H1 (cell line): ENCODE measurements around the gene MAP4K1. TPM values are rescaled to one million over a fixed set of nuclear protein-coding genes. Genes with fewer than 3 reads are reported as not detected.

Experiments
- CTCF ChIA-PET: fragments of 300-600 bp; sonication (Branson Sonifier 250); formaldehyde crosslinking; loops from one replicate; lab custom pipeline; 2021; ENCODE audit not compliant: partially characterized antibody; lab: Charles Lee
- POLR2A ChIA-PET: fragments of 300-600 bp; sonication (Branson Sonifier 250); formaldehyde crosslinking; loops from one replicate; lab custom pipeline; 2021; ENCODE audit warnings: inconsistent platforms; ENCODE audit not compliant: partially characterized antibody; lab: Charles Lee
- DNase-seq, 2 experiments: peaks; one replicate each; pipeline versions ENCODE4 v3.0.0 to v3.0.0-alpha.2; 2010 to 2022; ENCODE audit warnings: low spot score in 2 of 2, low read depth in 1 of 2, mixed read lengths in 1 of 2
- FAIRE-seq: peaks from 2 replicates; lab custom pipeline; 2011; peaks lifted over from hg19 to GRCh38; lab: Jason Lieb, UNC
- H2AFZ ChIP-seq: 2 replicates; pipeline ENCODE4 v1.8.1; 2012; ENCODE audit warnings: low read length, inconsistent platforms
- H2AK5ac ChIP-seq: 2 replicates; pipeline ENCODE4 v1.6.1; 2013; ENCODE audit warnings: low read depth, low read length
- H2BK120ac ChIP-seq: replicated peaks from 2 replicates; pipeline ENCODE3; 2013; ENCODE audit warnings: low read depth, low read length, inconsistent platforms
- H2BK12ac ChIP-seq: 2 replicates; pipeline ENCODE4 v1.6.1; 2013; ENCODE audit warnings: low read depth, low read length
- H2BK15ac ChIP-seq: 2 replicates; pipeline ENCODE4 v1.6.1; 2013; ENCODE audit warnings: low read length
- H2BK20ac ChIP-seq: 2 replicates; pipeline ENCODE4 v1.6.1; 2013; ENCODE audit warnings: low read length
- H2BK5ac ChIP-seq: 2 replicates; pipeline ENCODE4 v1.6.1; 2013; ENCODE audit warnings: low read depth, low read length
- H3K14ac ChIP-seq: 2 replicates; pipeline ENCODE4 v1.6.1; 2013; ENCODE audit warnings: inconsistent platforms; ENCODE audit not compliant: insufficient read length
- H3K18ac ChIP-seq: 2 replicates; pipeline ENCODE4 v1.6.1; 2013; ENCODE audit warnings: low read length; ENCODE audit errors: extremely low read depth
- H3K23ac ChIP-seq: 2 replicates; pipeline ENCODE4 v1.6.1; 2013; ENCODE audit warnings: inconsistent platforms; ENCODE audit not compliant: insufficient read length
- H3K23me2 ChIP-seq: 2 replicates; pipeline ENCODE4 v1.6.1; 2013; ENCODE audit warnings: low read depth, low read length
- H3K27ac ChIP-seq: 2 replicates; pipeline ENCODE4 v1.6.1; 2011; ENCODE audit warnings: low read depth, low read length, inconsistent platforms
- H3K27me3 ChIP-seq, 4 experiments: replicated peaks in 1 of 4; 1 replicate in 1 of 4; 2 replicates in 3 of 4; pipeline versions ENCODE4 v1.6.1 to v1.8.1; 2011 to 2013; ENCODE audit warnings: low read length in 3 of 4, mild to moderate bottlenecking in 3 of 4, inconsistent platforms in 2 of 4, mixed read lengths in 2 of 4, moderate library complexity in 1 of 4; ENCODE audit not compliant: control insufficient read depth in 3 of 4, insufficient read depth in 3 of 4; ENCODE audit errors: extremely low read depth in 1 of 4
- H3K36me3 ChIP-seq, 4 experiments: 2 replicates each; pipeline versions ENCODE4 v1.6.1 to v1.8.1; 2011 to 2013; ENCODE audit warnings: mild to moderate bottlenecking in 4 of 4, low read length in 3 of 4, moderate library complexity in 2 of 4, control low read depth in 1 of 4, inconsistent platforms in 1 of 4; ENCODE audit not compliant: insufficient read depth in 4 of 4, control insufficient read depth in 2 of 4
- H3K4ac ChIP-seq: replicated peaks from 2 replicates; pipeline ENCODE3; 2013; ENCODE audit warnings: low read length, low read depth, mixed read lengths, inconsistent platforms; ENCODE audit not compliant: insufficient read length
- H3K4me1 ChIP-seq, 4 experiments: replicated peaks in 1 of 4; 1 replicate in 1 of 4; 2 replicates in 3 of 4; pipeline versions ENCODE4 v1.6.1 to v1.8.1; 2011 to 2013; ENCODE audit warnings: low read length in 3 of 4, inconsistent platforms in 2 of 4, mixed read lengths in 1 of 4; ENCODE audit not compliant: insufficient read depth in 4 of 4, control insufficient read depth in 3 of 4
- H3K4me2 ChIP-seq, 2 experiments: 2 replicates each; pipeline versions ENCODE4 v1.6.1 to v1.8.1; 2011 to 2013; ENCODE audit warnings: low read depth in 2 of 2, low read length in 2 of 2, control low read depth in 1 of 2, inconsistent platforms in 1 of 2, mild to moderate bottlenecking in 1 of 2; ENCODE audit not compliant: insufficient read depth in 1 of 2
- H3K4me3 ChIP-seq, 4 experiments: fragments of 200-600, 300-600 bp in 1 of 4; sonication (generic), shearing (Covaris generic), sonication (Bioruptor Twin) in 1 of 4; 2 replicates each; pipeline versions ENCODE4 v1.5.1 to v1.8.1; 2011 to 2016; ENCODE audit warnings: low read length in 4 of 4, low read depth in 3 of 4, control low read depth in 2 of 4, inconsistent platforms in 2 of 4, mild to moderate bottlenecking in 2 of 4, mixed read lengths in 1 of 4, moderate library complexity in 1 of 4; ENCODE audit not compliant: insufficient read depth in 2 of 4; ENCODE audit errors: extremely low read depth in 1 of 4
- H3K56ac ChIP-seq: replicated peaks from 2 replicates; pipeline ENCODE3; 2013; ENCODE audit warnings: low read depth, mild to moderate bottlenecking, mixed read lengths, low read length, inconsistent platforms; ENCODE audit not compliant: insufficient read length
- H3K79me1 ChIP-seq: 2 replicates; pipeline ENCODE4 v1.6.1; 2013; ENCODE audit warnings: low read depth, low read length, control low read depth
- H3K79me2 ChIP-seq, 2 experiments: 2 replicates each; pipeline versions ENCODE4 v1.6.1 to v1.8.1; 2012 to 2013; ENCODE audit warnings: low read length in 2 of 2, mild to moderate bottlenecking in 2 of 2, inconsistent platforms in 1 of 2; ENCODE audit not compliant: insufficient read depth in 2 of 2, control insufficient read depth in 1 of 2
- H3K9ac ChIP-seq, 4 experiments: replicated peaks in 1 of 4; 1 replicate in 1 of 4; 2 replicates in 3 of 4; pipeline versions ENCODE4 v1.6.1 to v1.8.1; 2011 to 2013; ENCODE audit warnings: low read depth in 3 of 4, low read length in 3 of 4, control low read depth in 2 of 4, mild to moderate bottlenecking in 2 of 4, moderate library complexity in 2 of 4, inconsistent platforms in 1 of 4; ENCODE audit errors: extremely low read depth in 1 of 4
- H3K9me3 ChIP-seq, 2 experiments: 2 replicates each; pipeline versions ENCODE4 v1.6.1 to v1.8.1; 2012 to 2013; ENCODE audit warnings: mild to moderate bottlenecking in 2 of 2, moderate library complexity in 2 of 2, control low read depth in 1 of 2, inconsistent platforms in 1 of 2, low read depth in 1 of 2, low read length in 1 of 2, mixed read lengths in 1 of 2; ENCODE audit not compliant: insufficient read depth in 2 of 2
- H4K20me1 ChIP-seq, 2 experiments: replicated peaks in 1 of 2; 2 replicates each; pipeline versions ENCODE3 to v1.8.1; 2011 to 2013; ENCODE audit warnings: inconsistent platforms in 2 of 2, low read length in 2 of 2, mild to moderate bottlenecking in 1 of 2; ENCODE audit not compliant: insufficient read depth in 2 of 2, control insufficient read depth in 1 of 2
- H4K5ac ChIP-seq: 2 replicates; pipeline ENCODE4 v1.6.1; 2013; ENCODE audit warnings: low read length, low read depth, mixed read lengths, inconsistent platforms; ENCODE audit not compliant: insufficient read length
- H4K8ac ChIP-seq: 2 replicates; pipeline ENCODE4 v1.8.0; 2013; ENCODE audit warnings: mild to moderate bottlenecking, moderate library complexity, low read length, inconsistent platforms; ENCODE audit not compliant: insufficient read depth; ENCODE audit errors: extremely low read depth
- H4K91ac ChIP-seq: replicated peaks from 2 replicates; pipeline ENCODE3; 2013; ENCODE audit warnings: low read length, mixed read lengths, inconsistent platforms; ENCODE audit not compliant: insufficient read length
- ASH2L ChIP-seq: fragments of 200-600, 300-600 bp; sonication (generic); IDR thresholded peaks from one replicate; pipeline ENCODE4 v1.7.1; 2017; ENCODE audit warnings: low read length
- ATF3 ChIP-seq: IDR thresholded peaks from 2 replicates; pipeline ENCODE4 v1.6.1; 2011; ENCODE audit warnings: low read depth, mild to moderate bottlenecking, low read length; ENCODE audit not compliant: insufficient read depth
- BCL11A ChIP-seq, 2 experiments: IDR thresholded peaks; one replicate each; pipeline ENCODE4 v1.6.1; 2011; ENCODE audit warnings: low read depth in 2 of 2, low read length in 2 of 2, mild to moderate bottlenecking in 2 of 2
- CBX5 ChIP-seq: fragments of 300-800, 300-1000 bp; sonication (generic); IDR thresholded peaks from 2 replicates; pipeline ENCODE4 v1.7.1; 2016; ENCODE audit warnings: antibody characterized with exemption, low read length, low read depth
- CHD1 ChIP-seq: IDR thresholded peaks from 2 replicates; pipeline ENCODE4 v1.6.1; 2012; ENCODE audit warnings: low read depth, low read length, improper control_type of control experiment
- EGR1 ChIP-seq: IDR thresholded peaks from 2 replicates; pipeline ENCODE4 v1.6.1; 2011; ENCODE audit warnings: low read depth, low read length, borderline replicate concordance
- GTF2F1 ChIP-seq: IDR thresholded peaks from 2 replicates; pipeline ENCODE4 v1.6.1; 2012; ENCODE audit warnings: low read depth, low read length, improper control_type of control experiment, borderline replicate concordance
- NRF1 ChIP-seq: IDR thresholded peaks from 2 replicates; pipeline ENCODE4 v1.6.1; 2011; ENCODE audit warnings: mild to moderate bottlenecking, low read depth, low read length, improper control_type of control experiment
- PHF8 ChIP-seq: fragments of 200-600 bp; sonication (generic); conservative IDR thresholded peaks from 2 replicates; pipeline ENCODE4 v1.7.1; 2012; ENCODE audit warnings: low read depth, mild to moderate bottlenecking, inconsistent platforms, low read length, moderate library complexity
- POLR2AphosphoS5 ChIP-seq: IDR thresholded peaks from 2 replicates; pipeline ENCODE4 v1.6.1; 2011; ENCODE audit warnings: low read depth, low read length
- RNF2 ChIP-seq: fragments of 200-900, 300-1000 bp; sonication (generic); IDR thresholded peaks from 2 replicates; pipeline ENCODE4 v1.7.1; 2016; ENCODE audit warnings: borderline replicate concordance, low read depth, mild to moderate bottlenecking, antibody characterized with exemption, low read length; ENCODE audit not compliant: poor library complexity, severe bottlenecking; ENCODE audit errors: missing control alignments
- SIX5 ChIP-seq: IDR thresholded peaks from 2 replicates; pipeline ENCODE4 v1.6.1; 2011; ENCODE audit warnings: mild to moderate bottlenecking, low read depth, low read length
- YY1 ChIP-seq: IDR thresholded peaks from 2 replicates; pipeline ENCODE4 v1.6.1; 2011; ENCODE audit warnings: low read depth, mild to moderate bottlenecking, low read length
- ZNF274 ChIP-seq: IDR thresholded peaks from 2 replicates; pipeline ENCODE4 v1.7.0; 2012; ENCODE audit warnings: low read length, borderline replicate concordance; ENCODE audit errors: extremely low read depth
- WGBS, 2 experiments: shearing (Covaris generic) in 1 of 2; methylation state at CpG; one replicate each; pipeline versions ENCODE4 v1.1.6 to v1.1.7; 2013 to 2015; ENCODE audit warnings: low lambda C conversion rate in 2 of 2, mixed read lengths in 2 of 2, inconsistent platforms in 1 of 2, low coverage in 1 of 2, missing lambda C conversion rate in 1 of 2; ENCODE audit not compliant: insufficient replicate concordance in 2 of 2, insufficient coverage in 1 of 2, insufficient read length in 1 of 2; ENCODE audit errors: extremely low coverage in 1 of 2, missing lambda C conversion rate in 1 of 2; 5-methylcytosine and 5-hydroxymethylcytosine counted together
- polyA plus RNA-seq, 7 experiments: library from polyadenylated mRNA; depleted of rRNA in 3 of 7; stranded (reverse) in 5 of 7; unstranded in 2 of 7; fragments of >200 nt in 5 of 7; fragments of 200-250 nt in 2 of 7; gene quantifications; 1 replicate in 5 of 7; 2 replicates in 1 of 7; 4 replicates in 1 of 7; pipeline versions ENCODE4 v1.2.1 to v1.2.3, GENCODE V29; 2011 to 2013; ENCODE audit warnings: missing spikeins in 2 of 7, mixed read lengths in 2 of 7
- total RNA-seq: library from RNA; stranded (reverse); fragmentation: NEBNext Ultra II Directional; extraction: Animal tissue kit (Norgen Biotek cat#: 25700); gene quantifications from 2 replicates; pipeline ENCODE4 v1.2.1, GENCODE V29; 2021

The MAP4K1 gene
- total and polyA plus RNA-seq, 2 of the 8 experiments (the other 6 are each of a cell fraction or from before 2014, with no cell fraction given), result 9.0 to 10.4 TPM

GRCh38 chr19:38554676-38555141 lies 63.0 kb downstream of the MAP4K1 start:
- POLR2A ChIA-PET, result interaction anchor here (0.7 kb wide), 1 partner anchor 91 kb away, joined by 5 read pairs; no protein-coding TSS in a partner anchor
- no peak overlapping the region for H2BK12ac ChIP-seq
- H2BK120ac ChIP-seq, result no peak overlapping the region
- no peak overlapping the region for H3K4ac ChIP-seq
- H2BK15ac ChIP-seq, result no peak overlapping the region
- H4K91ac ChIP-seq, result no peak overlapping the region
- H4K5ac ChIP-seq, result no peak overlapping the region
- DNase-seq (no peak), FAIRE-seq (no peak)
- H3K79me1 ChIP-seq, result no peaks in the 10 kb centered on the region
- no peak overlapping the region for H2AFZ ChIP-seq
- no peak overlapping the region for H3K9ac ChIP-seq
- H3K56ac ChIP-seq, result no peak overlapping the region
- no peaks in the 10 kb centered on the region for H4K20me1 ChIP-seq
- no peak overlapping the region for H2BK5ac ChIP-seq
- H3K18ac ChIP-seq, result no peak overlapping the region
- H2BK20ac ChIP-seq, result no peak overlapping the region
- H3K36me3 ChIP-seq, result no peaks in the 10 kb centered on the region
- TF ChIP-seq GTF2F1 (no peak), PHF8 (no peak), RNF2 (no peak), BCL11A (IDR thresholded peaks at IDR 0.05; ENCODE audit: low read depth in 2 of 2, low read length in 2 of 2) (no peak), YY1 (no peak), ASH2L (no peak), ATF3 (no peak), SIX5 (no peak), CBX5 (no peak), EGR1 (no peak), ZNF274 (no peak), CHD1 (no peak), NRF1 (no peak), POLR2AphosphoS5 (no peak)
- no peak overlapping the region for H4K8ac ChIP-seq
- H3K4me1 ChIP-seq, result no peaks in the 10 kb centered on the region
- no peak overlapping the region for H3K27ac ChIP-seq
- no peaks in the 10 kb centered on the region for H3K27me3 ChIP-seq
- H3K23me2 ChIP-seq, result no peaks in the 10 kb centered on the region
- WGBS, 2 experiments, result 93% methylated on average over 3 of the region's 3 CpGs; no CpG with 5 or more reads in 1 of the 2 experiments
- no peak overlapping the region for H3K4me3 ChIP-seq
- no peak overlapping the region for H3K23ac ChIP-seq
- no peaks in the 10 kb centered on the region for H3K79me2 ChIP-seq
- CTCF ChIA-PET, result interaction anchor here (0.7 kb wide), 2 partner anchors 122 to 298 kb away, joined by 4 to 5 read pairs; no protein-coding TSS in a partner anchor
- H2AK5ac ChIP-seq, result no peak overlapping the region
- no peak overlapping the region for H3K14ac ChIP-seq
- no peak overlapping the region for H3K4me2 ChIP-seq
- no peaks in the 10 kb centered on the region for H3K9me3 ChIP-seq
